GM19043 (cell line): ENCODE results near the gene SLIT3.

ENCODE experiments used
- ATAC-seq: cut with Tn5 transposase; IDR thresholded peaks from one replicate; pipeline ENCODE4 v1.9.1; 2021; ENCODE audit warnings: low read depth; ENCODE audit not compliant: unreplicated experiment

Gene SLIT3

GRCh38 chr5:169181814-169182213 is 119.1 kb downstream of the SLIT3 start:
- no peak for ATAC-seq

GRCh38 chr5:169178754-169179153 is 122.2 kb downstream of the SLIT3 start:
- ATAC-seq: no peak

GRCh38 chr5:169178274-169178673 is 122.7 kb downstream of the SLIT3 start:
- no peak for ATAC-seq

GRCh38 chr5:169176709-169177694 is 123.9 kb downstream of the SLIT3 start:
- ATAC-seq: no peak

- no peak for ATAC-seq
These were observed 125.2 kb downstream of the SLIT3 start for GRCh38 chr5:169175733-169176132.

GRCh38 chr5:169174923-169175322 is 126.0 kb downstream of the SLIT3 start:
- no peak for ATAC-seq

GRCh38 chr5:169173372-169173771 is 127.6 kb downstream of the SLIT3 start:
- ATAC-seq: no peak

- ATAC-seq: no peak
These were observed 129.4 kb downstream of the SLIT3 start for GRCh38 chr5:169171515-169171914.

GRCh38 chr5:169169783-169170182 is 131.2 kb downstream of the SLIT3 start:
- no peak for ATAC-seq

GRCh38 chr5:169168280-169168679 is 132.7 kb downstream of the SLIT3 start:
- no peak for ATAC-seq

- ATAC-seq: no peak
These were observed 134.9 kb downstream of the SLIT3 start for GRCh38 chr5:169166078-169166477.

GRCh38 chr5:169165052-169165451 is 135.9 kb downstream of the SLIT3 start:
- no peak for ATAC-seq

- no peak for ATAC-seq
These were observed 136.4 kb downstream of the SLIT3 start for GRCh38 chr5:169164481-169164925.

- no peak for ATAC-seq
These were observed 138.5 kb downstream of the SLIT3 start for GRCh38 chr5:169162407-169162806.

GRCh38 chr5:169161022-169161680 is 139.8 kb downstream of the SLIT3 start:
- no peak for ATAC-seq

- no peak for ATAC-seq
These were observed 140.5 kb downstream of the SLIT3 start for GRCh38 chr5:169160405-169160901.

- no peak for ATAC-seq
These were observed 142.2 kb downstream of the SLIT3 start for GRCh38 chr5:169158764-169159163.

- ATAC-seq: no peak
These were observed 143.9 kb downstream of the SLIT3 start for GRCh38 chr5:169157064-169157463.

GRCh38 chr5:169154679-169155078 is 146.3 kb downstream of the SLIT3 start:
- ATAC-seq: no peak

GRCh38 chr5:169153405-169153804 is 147.5 kb downstream of the SLIT3 start:
- no peak for ATAC-seq

- no peak for ATAC-seq
These were observed 148.0 kb downstream of the SLIT3 start for GRCh38 chr5:169152946-169153345.
